A549 (cell line): ENCODE data around the gene ELL.

Source experiments
- CHD2 ChIP-seq: fragments of 150-350 bp; IDR thresholded peaks from 2 replicates; pipeline ENCODE4 v1.6.1; 2014; ENCODE audit warnings: low read length; ENCODE audit not compliant: partially characterized antibody
- CHD4 ChIP-seq: fragments of 200-600 bp; sonication (generic); IDR thresholded peaks from 2 replicates; pipeline ENCODE4 v1.6.1; 2016; ENCODE audit warnings: antibody characterized with exemption, mild to moderate bottlenecking, borderline replicate concordance
- CTCF ChIP-seq: fragments of >200 bp; sonication (Bioruptor Twin); formaldehyde crosslinking; IDR thresholded peaks from 3 replicates; pipeline ENCODE4 v1.5.1; 2016
- EP300 ChIP-seq, 2 experiments: fragments of >200 bp; sonication (Bioruptor Twin); formaldehyde crosslinking; IDR thresholded peaks; 2 replicates in 1 of 2; 3 replicates in 1 of 2; pipeline ENCODE4 v1.6.1; 2016 to 2017
- HMGXB4 ChIP-seq: fragments of 250-450 bp; sonication (Bioruptor Pico); IDR thresholded peaks from 2 replicates; pipeline ENCODE4 v1.5.0; 2021; ENCODE audit warnings: mild to moderate bottlenecking, moderate library complexity, borderline replicate concordance
- MAX ChIP-seq: IDR thresholded peaks from 2 replicates; pipeline ENCODE4 v1.6.1; 2012
- MYC ChIP-seq: IDR thresholded peaks from 2 replicates; pipeline ENCODE4 v1.6.1; 2012; ENCODE audit warnings: mild to moderate bottlenecking, inconsistent platforms, low read length, improper control_type of control experiment, borderline replicate concordance
- NR3C1 ChIP-seq: fragments of >200 bp; sonication (Bioruptor Twin); formaldehyde crosslinking; IDR thresholded peaks from 3 replicates; pipeline ENCODE4 v1.6.1; 2017
- RCOR1 ChIP-seq: fragments of 150-350 bp; IDR thresholded peaks from 2 replicates; pipeline ENCODE4 v1.6.1; 2014; ENCODE audit warnings: antibody characterized with exemption, low read length, low read depth

GRCh38 chr19:18495204-18495911 is 26.5 kb downstream of the ELL start:
- TF ChIP-seq CTCF, result no peak
- TF ChIP-seq MYC, result no peak
- no peak for TF ChIP-seq HMGXB4 (CRISPR knock-in tag)
- no peak for TF ChIP-seq CHD2
- TF ChIP-seq RCOR1, result no peak
- no peak for TF ChIP-seq EP300 (IDR thresholded peaks at IDR 0.05)
- no peak for TF ChIP-seq NR3C1
- no peak for TF ChIP-seq MAX
- no peak for TF ChIP-seq CHD4
